Activated T-helper 9 cell treated with anti-CD3 and anti-CD28 coated beads, Interleukin-2, amount 50 U/mL, for 16 hours (primary cell): ENCODE results near the gene ZCCHC8.
"Not testable (repeated sequence)": the region's sequence is repeated elsewhere in the genome, so short reads cannot be mapped to it uniquely, and the experiment has no call there.

Source experiments
- DNase-seq: peaks from one replicate; pipeline ENCODE4 v3.0.0-alpha.2; 2020; ENCODE audit warnings: low read depth

The ZCCHC8 gene

DNA sequence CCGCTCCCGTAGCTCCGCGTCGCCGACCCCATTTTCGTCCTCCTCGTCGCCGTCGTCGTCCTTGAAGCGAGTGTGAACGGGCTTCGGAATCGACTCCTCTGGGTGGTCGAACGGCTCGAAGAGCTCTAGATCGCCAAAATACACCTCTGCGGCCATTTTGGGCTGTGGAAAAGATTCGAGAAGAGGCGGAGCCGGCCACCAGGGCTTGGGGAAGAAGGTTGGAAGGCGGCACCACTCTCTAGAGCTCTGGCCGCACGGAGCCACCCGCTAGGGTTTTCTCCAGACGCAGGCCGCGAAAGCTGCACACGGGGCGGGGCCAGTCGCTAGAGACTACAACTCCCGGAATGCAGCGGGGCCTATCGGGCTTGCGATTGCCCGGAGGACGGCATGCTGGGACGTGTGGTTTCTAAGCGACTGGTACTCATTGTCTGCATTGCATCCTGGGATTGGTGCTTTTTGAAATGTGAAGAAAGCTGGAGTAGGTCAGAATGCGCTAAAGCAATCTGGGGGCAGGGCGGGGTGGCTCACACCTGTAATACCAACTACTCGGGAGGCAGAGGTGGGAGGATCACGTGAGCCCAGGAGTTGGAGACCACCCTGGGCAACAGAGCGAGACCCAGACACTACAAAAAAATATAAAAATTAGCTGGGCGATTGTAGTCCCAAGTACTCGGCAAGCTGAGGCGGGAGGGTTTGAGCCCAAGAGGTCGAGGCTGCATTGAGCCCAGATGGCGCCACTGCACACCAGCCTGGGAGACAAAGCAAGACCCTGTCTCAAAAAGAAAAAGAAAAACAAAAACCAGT, at the start of gene ZCCHC8:
ZCCHC8 (minus strand) TSS at position 248 of the 804 bp plus-strand sequence; CDS start at position 156, 92 bp downstream.
- DNase-seq: peak; percentile 96

DNA sequence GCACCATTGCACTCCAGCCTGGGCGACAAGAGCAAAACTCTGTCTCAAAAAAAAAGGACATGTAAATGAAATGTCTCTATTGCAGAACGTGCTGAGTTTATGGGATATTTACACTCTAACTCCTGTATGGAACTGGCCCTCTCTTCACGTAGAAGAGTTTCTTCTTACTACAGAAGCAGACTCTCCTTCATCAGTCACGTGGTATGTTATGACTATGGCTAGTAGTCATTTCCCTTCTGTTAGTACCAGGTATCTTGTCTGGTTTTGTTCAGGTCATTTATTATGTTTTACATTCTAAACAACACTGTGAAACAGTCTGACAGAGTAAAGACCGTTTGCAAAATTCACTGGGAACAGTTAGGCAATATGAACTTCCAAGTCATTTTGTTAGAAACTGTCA, 46.6 kb upstream of the ZCCHC8 start:
- no peak for DNase-seq

DNA sequence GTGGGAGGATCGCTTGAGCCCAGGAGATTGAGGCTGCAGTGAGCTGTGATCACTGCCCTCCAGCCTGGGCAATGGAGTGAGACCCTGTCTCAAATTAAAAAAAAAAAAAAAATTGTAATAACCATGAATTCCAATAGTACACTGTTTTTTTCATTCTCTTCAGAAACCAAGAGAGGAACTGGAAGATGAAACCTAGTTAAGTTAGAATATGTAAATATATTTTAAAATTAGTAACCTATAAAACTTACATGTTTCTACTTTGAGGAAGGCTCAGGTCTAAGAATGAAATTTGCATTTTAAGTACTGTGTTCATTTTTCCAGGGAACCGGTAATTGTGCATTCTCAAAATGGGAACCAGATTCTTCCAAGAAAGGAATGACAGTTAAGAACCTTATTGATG, 45.1 kb upstream of the ZCCHC8 start:
- DNase-seq: no peak

DNA sequence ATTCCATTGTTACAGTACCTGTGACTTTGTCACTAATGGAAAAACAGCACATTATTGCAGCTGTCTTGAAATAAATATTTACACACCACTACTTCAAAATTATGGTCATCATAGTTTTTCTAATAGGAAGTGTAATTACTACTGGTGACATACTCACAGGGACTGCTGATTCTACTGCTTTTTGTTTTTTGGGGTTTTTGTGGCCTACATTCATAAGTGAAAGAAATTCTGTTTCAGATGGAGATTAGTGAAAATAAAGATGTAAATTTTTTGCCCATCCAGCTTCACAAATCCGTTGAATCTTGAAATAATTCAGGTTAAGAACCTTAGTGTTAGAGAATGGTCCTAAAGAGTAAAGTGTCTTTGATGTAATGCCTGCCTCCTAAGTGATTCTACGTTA, 43.8 kb upstream of the ZCCHC8 start:
- no peak for DNase-seq

DNA sequence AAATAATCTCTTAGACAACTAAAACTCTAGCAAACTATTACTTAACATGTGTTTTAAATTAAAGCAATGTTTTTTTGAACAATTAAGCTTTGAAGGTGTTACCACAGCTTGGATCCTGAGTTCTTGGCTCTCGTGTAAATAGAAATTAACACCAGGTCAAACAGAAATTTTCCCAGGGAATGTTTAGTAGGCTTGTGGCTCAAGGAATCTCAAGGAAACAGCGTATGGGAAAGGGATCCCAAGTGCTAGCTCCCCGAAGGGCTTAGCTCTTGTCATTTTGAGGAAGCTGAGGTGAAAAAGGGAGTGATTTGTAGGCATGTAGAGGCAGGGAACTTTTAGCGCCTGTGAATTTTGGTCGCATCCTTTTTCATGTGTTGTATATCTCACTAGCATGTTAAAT, 37.8 kb upstream of the ZCCHC8 start:
- no peak for DNase-seq

DNA sequence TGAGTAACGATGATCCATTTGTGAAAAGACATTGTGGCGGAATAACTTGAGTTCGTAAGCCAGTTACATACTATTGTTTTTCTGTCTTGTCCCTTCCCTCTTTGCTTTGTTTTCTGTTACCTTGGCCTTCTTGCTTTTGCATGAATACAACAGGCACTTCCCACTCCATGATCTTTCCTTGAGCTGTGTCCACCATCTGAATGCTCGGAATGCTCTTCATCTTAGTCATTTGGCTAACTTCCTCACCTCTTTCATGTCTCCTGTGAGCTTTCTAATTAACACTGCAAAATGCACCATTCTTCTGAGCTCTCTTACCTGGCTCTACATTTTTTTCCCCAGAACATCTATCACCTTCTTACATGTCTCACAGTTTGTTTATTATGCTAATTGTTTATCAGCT, 36.3 kb upstream of the ZCCHC8 start:
- DNase-seq: no peak

DNA sequence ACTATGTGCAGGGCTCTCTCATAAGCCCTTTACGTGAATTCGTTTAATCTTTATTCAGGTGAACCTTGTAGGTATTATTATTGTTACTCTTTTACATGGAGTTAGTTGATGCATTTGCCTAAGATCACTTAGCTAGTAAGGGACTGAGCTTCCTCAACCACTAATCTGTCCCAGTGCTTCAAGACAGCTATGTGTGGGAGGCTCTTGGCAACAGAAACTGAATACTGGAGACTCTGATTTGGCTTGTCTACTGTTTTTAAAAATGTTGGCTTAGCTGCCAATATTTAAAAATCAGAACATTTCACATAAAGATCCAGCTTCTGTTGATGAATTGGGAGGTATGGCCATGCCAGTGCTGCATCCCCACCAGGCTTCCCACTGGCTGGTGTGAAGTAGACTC, 33.1 kb upstream of the ZCCHC8 start:
- DNase-seq: no peak

DNA sequence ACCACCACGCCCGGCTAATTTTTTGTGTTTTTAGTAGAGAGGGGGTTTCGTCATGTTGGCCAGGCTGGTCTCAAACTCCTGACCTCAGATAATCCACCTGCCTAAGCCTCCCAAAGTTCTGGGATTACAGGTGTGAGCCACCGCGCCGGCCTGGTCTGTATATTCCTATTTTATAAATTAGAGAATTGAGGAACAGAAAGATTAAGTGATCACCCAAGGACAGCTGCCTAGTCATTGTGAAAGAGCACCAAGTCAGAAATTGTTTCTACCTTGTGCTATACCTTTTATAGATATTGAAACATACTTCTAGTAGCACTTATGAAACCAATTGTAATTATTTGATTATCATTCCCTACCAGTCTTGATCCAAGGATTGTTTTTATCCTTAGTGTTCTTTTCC, 28.3 kb upstream of the ZCCHC8 start:
- no peak for DNase-seq

DNA sequence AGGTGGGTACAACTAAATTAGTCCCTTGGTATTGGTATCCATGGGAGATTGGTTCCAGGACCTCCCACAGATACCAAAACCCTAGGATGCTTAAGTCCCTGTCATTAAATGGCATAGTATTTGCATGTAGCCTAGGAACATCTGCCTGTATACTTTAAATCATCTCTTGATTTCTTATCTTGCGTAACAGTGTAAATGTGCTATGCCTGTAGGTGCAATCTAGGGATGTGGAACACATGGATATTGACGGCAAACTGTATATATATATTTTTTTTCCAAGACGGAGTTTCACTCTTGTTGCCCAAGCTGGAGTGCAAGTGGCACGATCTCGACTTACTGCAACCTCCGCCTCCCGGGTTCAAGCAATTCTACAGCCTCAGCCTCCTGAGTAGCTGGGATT, 27.9 kb upstream of the ZCCHC8 start:
- no peak for DNase-seq

DNA sequence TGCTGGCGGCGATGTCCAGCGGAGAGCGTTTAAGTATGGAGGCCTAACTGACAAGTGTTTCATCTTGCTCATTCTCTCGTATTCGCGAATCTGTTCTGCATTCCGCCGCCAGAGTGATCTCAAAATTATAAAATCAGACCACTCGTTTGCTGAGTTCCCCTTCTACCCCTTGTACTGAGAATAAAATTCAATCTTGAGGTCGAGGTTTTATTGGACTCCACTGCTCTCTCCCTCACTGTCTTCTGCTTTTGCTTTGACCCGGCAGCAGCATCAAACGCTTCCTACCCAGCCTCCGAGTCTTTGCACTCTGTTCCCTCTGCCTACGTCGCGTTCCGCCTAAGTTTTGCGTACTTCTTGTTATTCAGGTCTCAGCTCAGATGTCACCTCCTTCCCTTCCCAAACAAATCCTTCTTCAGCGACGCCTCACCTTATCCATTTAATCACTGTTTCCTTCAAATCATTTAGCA, 26.8 kb upstream of the ZCCHC8 start:
- DNase-seq: no peak

DNA sequence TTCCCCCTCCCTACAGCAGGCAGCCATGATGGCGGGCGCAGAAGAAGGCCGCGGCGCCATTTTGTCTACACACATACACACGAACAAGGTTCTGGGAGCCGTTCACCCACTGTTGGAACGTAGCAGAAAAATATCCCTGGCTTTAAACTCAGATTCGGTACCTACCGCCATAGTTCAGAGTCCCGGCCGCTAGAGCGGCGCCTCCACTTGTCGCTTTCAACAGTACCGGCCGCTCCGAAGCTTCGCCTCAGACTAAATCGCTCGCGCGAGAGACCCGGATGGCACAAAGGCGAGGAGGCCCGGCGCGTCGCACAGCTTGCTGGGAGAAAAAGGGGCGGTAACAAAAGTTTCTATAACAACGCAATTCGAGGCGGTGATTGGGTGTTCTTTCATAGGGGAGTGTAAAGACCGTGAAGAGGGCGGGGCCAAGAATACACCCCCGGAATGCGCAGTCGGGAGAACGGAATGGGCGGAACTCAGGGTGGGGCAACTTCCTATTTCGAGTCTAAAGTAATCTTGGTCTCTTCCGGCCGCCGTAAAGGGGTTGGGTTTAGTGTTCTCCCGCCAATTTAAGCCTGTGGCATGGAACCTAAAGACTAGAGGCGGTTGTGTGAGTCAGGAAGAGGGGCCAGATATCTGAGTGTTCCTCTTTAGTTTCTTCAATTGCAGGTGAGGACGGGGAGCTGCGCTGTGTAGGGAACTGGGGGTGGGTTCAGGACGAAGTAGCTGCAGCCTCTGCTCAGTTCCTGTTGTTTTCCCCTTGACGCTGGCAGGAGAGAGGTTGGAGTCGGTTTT, 26.1 kb upstream of the ZCCHC8 start, which contains the start of the genes KNTC1 and RSRC2:
KNTC1 (plus strand) TSS at position 567 of the 795 bp plus-strand sequence. CDS start 2,815 bp downstream, outside the sequence.
RSRC2 (minus strand) TSS at position 254 of the 795 bp plus-strand sequence; CDS start at position 171, 83 bp downstream.
- peak; percentile 96 for DNase-seq

DNA sequence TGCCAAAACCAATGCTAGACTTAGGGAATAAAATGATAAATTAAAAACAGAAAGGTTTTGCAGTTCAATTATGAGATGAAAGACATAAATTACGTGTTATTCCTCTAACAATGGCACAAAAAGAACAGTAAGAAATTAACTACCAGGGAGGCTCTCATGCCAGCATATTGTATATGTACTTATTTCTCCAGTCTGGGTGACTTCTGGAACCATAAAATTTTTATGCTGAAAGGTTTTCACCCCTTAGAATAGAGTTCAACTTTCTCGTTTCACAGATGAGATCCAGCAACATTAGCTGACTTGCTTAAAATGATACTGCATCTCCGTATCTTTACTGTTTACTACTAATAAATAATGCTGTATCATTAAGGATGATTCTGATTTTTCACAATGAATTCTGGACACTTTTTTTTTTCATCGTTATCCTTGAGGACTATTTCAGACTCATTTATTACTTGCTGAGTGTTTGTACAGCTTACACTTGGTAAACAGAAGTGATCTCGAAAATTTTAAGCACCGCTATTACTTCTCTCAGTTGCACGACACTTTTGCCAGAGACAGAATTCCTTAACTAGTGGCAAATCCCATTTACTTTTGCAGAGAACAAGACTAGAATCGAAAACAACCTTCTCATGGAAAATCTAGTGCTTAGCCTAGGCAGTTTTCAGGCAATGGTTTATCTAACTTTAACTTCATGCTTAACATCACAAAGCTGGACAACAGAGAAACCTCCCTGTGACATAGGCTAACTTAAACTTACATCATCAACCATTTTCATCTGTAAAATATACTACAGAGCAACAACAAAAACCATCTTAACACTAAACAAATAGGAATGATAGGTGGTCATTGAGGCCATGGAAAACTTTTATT, 23.4 kb upstream of the ZCCHC8 start:
- DNase-seq: no peak

DNA sequence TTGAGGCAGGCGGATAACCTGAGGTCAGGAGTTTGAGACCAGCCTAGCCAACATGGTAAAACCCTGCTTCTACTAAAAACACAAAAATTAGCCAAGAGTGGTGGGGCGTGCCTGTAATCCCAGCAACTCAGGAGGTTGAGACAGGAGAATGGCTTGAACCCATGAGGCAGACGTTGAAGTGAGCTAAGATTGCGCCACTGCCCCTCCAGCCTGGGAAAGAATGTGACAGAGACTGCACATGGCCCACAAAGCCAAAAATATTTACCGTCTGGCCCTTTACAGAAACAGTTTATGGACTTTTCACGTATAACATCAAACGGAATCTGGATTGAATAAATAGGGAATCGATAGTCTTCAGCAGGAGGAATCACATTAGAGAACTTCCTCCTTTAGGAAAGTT, 22.5 kb upstream of the ZCCHC8 start:
- DNase-seq: no peak

DNA sequence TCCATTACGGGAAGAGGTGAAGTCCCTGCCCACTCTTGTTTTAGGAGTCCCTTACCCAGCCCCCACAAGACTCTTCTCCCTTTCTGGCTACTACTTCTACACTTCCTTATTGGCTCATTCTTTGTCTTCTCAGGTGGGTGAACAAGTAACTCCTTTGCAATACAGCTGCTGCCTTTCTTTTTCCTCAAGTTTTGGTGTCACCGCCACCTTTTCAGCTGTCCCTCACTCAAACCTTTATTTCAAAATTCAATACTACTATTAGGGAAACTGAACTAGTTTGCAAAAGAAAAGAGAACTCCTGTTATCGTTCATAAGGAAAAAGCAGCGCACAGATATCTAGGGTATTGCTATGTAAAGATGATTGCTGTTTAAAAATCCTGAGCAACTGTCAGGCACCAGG, 19.9 kb upstream of the ZCCHC8 start:
- DNase-seq: no peak

DNA sequence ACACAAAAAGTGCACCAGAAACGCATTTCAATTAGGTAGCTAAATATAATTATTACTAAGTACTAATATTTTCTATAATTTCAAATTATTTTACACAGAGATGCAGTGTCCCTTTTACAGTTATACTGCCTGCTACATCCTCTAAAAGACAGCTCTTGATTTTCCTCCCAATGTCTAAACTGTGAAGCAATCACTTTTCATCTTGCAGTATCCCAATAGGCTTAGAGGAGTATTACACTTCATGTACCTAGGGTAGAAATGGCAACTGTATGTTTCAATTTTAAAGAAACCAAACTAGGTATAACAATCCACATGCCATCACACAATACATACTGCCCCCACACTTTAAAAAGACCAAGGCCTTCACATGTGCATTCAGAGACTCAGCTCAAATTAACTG, 18.7 kb upstream of the ZCCHC8 start:
- DNase-seq: no peak

DNA sequence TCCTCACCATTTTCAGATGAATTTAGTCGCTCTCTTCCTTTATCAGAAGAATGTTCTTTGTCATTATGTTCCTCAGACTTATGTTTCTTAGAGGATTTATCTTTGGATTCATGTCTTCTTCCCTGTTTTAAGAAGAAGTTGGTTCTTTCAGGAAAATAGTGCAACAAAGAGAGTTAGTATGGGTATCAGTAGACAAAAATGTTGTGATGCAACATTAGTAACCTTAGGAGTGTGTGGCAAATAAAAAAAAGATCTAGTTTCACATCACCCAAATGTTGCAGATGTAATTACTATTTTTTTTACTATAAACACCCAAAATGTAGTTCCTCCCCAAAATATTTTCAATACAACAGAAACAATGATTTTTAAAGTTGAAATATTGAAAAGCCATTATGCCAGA, 18.2 kb upstream of the ZCCHC8 start:
- no peak for DNase-seq

DNA sequence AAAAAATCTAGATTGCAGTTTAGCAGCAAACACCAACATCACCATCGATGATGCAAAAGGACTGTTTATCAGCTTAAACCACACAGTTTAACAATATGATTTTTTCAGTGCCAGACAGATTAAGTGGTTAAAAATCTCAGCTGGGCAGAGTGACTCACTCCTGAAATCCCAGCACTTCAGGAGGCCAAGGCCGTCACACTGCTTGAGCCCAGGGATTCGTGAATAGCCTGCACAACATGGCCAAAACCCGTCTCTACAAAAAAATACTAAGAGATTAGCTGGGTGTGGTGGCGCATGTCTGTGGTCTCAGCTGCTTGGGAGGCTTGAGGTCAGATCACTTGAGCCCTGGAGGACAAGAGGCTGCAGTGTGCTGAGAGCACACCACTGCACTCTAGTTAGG, 17.1 kb upstream of the ZCCHC8 start:
- DNase-seq: no peak

DNA sequence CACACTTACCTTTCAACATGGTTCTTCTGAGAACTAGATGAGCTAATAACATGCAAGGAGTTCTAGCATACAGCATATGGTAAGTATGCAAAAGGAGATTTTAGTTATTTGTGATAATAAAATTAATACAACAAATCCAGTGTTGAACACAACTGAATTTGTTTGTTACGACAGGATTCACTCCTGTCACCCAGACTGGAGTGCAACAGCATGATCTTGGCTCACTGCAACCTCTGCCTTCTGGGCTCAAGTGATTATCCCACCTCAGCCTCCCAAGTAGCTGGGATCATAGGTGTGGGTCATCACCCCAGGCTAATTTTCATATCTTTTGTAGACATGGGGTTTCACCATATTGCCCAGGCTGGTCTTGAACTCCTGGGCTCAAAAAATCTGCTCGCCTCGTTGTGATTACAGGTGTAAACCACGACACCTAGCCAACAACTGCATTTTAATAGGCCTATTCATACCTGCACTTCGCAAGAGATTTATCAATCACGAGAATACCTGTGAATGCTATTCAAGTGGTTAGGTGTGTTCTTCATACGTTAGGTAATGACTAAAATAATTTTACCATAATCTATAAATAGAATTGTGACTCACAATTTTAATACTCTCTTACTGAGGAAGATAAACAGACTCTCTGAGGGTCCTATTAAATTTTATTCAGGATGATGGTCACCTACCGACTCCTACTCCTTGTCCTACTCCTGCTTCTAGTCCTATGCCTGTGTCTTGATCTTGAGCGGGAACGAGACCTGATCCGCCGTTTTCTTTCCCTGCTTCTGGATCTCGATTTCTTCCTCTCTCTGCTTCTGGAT, 16.0 kb upstream of the ZCCHC8 start:
- no peak for DNase-seq

DNA sequence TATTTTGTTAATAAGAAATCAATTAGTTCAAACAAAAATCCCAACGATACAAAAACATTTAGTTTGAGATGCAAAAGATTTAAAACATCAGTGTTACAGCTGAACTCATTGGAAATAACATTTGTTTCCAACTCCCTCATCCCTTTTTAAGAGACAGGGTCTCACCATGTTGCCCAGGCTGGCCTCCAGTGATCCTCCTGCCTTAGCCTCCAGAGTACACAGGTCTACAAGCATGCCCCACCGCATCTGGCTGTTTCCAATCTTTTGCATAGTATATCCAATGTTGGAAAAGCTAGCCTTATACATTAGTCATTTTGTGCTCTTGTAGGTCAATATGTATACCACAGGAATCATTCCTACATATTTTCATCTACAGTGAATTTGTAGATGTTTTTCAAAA, 14.5 kb upstream of the ZCCHC8 start:
- no peak for DNase-seq

DNA sequence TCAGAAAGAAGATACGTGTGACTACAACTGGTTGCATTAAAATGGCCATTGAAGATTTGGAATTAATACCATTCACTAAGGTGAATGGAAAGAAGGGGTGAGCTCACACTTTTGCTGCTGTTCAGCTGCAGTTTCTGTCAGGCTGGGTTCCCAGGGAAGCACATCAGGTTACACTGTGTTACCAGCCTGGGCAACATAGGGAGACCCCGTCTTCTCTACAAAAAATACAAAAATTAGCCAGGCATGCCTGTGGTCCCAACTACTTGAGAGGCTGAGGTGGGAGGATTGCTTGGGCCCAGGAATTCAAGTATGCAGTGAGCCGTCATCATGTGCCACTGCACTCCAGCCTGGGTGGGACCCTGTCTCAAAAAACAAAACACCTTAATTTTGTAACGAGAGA, 12.9 kb upstream of the ZCCHC8 start:
- no peak for DNase-seq

DNA sequence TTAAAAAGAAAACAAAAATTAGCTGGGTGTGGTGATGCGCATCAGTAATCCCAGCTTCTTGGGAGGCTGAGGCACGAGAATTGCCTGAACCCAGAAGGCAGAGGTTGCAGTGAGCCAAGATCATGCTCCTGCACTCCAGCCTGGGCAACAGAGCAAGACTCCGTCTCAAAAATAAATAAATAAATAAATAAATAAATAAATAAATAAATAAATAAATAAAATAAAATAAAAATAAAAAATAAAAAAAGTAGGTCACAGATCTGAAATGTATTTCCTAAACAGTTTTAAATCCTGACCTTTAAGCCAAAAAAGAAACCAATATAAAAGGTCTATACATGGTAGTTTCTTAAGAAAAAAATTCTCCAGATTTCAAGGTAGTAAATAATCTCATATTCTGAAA, 12.3 kb upstream of the ZCCHC8 start:
- not testable (repeated sequence) for DNase-seq
